Measurements from ENCODE around the gene STARD7.
A peak's percentile ranks its signal among the peaks of the same experiment; 100 is the strongest.
"Not testable (repeated sequence)": the region's sequence is repeated elsewhere in the genome, so short reads cannot be mapped to it uniquely, and the experiment has no call there.

STARD7 gene

DNA sequence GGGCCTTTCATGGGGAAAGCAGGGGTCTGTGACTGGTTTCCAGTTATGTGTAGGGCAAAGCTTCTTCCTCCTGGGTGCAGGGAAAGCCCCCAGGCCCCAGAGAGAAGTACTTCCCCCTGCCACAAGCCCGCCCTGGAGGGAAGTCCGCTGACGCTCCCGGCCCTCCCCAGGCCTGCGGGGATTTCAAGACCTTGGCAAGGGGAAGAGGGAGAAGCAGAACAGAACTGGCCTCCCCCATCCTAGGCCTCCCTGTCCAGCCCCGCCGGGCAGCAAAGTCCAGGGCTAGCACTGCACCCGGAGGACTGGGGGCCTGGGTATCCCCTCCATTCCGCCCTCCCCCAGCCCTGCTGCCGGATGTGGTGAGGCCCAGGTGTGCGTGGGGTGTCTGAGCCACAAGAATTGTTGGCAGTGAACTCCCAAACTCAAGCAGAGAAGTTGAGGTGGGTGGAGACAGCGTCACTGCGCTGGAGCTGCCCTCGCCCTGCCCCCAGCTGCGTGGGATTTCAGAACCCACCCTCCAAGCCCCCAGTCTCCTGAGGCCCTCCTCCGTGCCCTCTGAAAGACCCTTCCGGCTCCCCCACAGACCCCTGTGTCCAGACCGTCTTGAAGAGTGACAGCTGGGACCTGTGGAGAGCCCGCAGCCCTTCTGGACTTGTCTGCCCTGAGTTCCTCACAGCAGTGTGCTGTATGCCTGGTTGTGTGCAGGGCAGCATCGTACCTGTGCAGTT lies 62.3 kb downstream of the STARD7 start:
- peak; percentile 92 for DNase-seq

- no peak for DNase-seq
Observed at GRCh38 chr2:96145848-96146152, 62.8 kb downstream of the STARD7 start.

- peak; percentile 98 for DNase-seq
Observed at GRCh38 chr2:96145036-96145847, 63.4 kb downstream of the STARD7 start, which contains the start of gene DUSP2. Gene DUSP2 (minus strand): TSS chr2:96145440. CDS start chr2:96145354, 86 bp downstream.

GRCh38 chr2:96144481-96145035 lies 64.1 kb downstream of the STARD7 start:
- peak; percentile 80 for DNase-seq

DNA sequence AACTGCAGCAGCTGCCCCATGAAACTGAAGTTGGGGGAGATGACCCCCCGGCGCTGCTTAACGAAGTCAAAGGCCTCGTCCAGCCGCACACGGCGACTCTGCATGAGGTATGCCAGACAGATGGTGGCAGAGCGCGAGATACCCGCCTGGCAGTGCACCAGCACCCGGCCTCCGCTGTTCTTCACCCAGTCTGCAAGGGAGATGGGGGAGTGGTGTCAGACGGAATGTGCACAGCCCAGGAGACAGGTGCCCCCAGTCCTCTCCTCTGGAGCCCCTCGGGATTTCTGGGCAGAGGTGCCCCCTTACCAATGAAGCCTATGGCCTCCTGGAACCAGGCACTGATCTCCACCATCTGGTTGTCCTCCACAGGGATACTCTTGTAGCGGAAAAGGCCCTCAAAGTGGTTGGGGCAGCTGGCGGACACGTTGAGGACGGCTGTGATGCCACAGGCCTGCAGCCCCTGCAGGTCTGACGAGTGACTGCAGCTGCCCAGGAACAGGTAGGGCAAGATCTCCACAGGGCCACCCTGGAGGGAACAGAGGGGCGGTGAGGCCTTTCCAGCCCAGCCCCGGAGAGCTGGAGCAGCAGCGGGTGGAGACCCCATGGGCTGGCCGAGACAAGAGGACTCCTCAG lies 64.7 kb downstream of the STARD7 start:
- DNase-seq: peak; percentile 80

GRCh38 chr2:96143231-96143847 lies 65.3 kb downstream of the STARD7 start:
- no peak for DNase-seq

GRCh38 chr2:96142217-96143113 lies 66.2 kb downstream of the STARD7 start:
- DNase-seq: peak; percentile 94

DNA sequence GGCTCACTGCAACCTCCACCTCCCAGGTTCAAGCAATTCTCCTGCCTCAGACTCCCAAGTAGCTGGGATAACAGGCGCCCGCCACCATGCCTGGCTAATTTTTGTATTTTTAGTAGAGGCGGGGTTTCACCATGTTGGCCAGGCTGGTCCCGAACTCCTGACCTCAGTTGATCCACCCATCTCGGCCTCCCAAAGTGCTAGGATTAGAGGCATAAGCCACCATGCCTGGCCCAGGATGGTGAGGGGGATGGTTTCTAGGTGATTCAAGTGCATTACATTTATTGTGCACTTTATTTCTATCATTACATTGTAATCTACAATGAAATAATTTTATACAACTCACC lies 67.0 kb downstream of the STARD7 start:
- DNase-seq: not testable (repeated sequence)

GRCh38 chr2:96140941-96141623 lies 67.5 kb downstream of the STARD7 start:
- DNase-seq: no peak

GRCh38 chr2:96139181-96139758 lies 69.4 kb downstream of the STARD7 start:
- DNase-seq: no peak

- DNase-seq: peak; percentile 81
Observed at GRCh38 chr2:96138179-96139145, 70.2 kb downstream of the STARD7 start, which contains the start of gene ASTL. Gene ASTL (minus strand): TSS chr2:96138502. CDS start chr2:96138436, 66 bp downstream.

DNA sequence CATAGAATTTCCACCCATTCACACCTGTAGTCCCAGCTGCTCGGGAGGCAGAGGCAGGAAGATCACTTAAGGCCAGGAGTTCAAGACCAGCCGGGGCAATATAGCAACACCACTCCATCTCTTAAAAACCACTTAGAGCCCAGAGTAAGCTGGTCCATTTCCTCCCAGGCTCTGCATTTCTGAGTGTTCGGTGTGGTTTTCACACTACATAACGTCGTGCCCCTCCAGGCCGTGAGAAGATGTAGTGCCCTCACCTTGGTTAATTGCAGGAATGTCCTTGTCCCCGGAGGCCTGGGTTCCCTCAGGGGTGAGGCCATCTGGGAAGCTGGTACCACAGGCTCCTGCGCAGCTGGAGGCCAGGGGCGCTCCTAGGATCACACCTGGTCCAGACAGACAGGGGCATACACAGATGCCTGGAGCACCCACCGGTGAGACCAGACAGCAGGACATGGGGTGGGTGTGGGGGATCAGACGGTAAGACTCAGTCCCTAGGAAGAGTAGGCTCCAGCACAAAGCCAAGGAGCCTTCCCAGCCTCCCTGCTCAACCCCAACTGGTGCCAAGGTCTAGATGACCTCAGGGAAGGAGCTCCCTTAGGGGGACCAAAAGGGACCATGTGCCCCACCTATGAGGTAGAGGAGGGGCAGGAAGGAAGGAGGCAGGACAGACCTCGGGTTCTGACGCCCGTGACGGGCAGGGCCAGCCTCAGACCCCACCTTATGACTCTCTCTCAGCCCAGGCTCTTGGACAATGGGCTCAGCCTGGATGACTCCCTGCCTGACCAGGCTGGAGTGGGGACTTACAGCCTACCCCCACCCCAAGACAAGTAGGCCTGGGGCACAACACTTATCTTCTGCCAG lies 71.1 kb downstream of the STARD7 start:
- no peak for DNase-seq

DNA sequence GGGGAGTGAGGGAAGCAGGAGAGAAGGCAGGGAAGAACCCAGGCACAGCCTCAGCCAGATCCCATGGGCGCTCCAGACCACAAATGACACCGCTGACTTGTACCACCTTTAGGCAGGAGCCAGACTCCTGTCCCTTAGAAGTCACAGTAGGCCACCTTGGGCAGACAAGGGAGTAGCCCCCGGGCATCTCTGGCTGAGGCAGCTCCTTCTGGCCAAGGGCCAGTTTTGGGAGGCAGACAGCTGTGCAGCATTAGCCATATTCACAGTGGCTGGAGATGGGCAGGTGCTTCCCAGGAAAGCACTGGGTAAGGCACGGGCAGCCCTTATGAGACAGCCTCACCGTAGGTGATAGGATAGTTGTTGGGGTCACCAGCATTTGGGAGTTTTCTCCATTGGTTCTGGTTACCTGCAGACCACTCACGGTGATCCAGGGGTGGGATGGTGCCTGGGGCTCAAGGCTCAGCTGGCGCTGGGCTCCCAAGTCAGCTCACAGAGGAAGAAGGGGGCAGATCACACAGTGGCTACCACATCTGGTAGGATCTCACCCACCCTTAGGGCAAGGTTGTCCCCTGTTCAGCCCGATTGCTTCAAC lies 72.4 kb downstream of the STARD7 start:
- DNase-seq: no peak

GRCh38 chr2:96135621-96136020 lies 73.0 kb downstream of the STARD7 start:
- no peak for DNase-seq

DNA sequence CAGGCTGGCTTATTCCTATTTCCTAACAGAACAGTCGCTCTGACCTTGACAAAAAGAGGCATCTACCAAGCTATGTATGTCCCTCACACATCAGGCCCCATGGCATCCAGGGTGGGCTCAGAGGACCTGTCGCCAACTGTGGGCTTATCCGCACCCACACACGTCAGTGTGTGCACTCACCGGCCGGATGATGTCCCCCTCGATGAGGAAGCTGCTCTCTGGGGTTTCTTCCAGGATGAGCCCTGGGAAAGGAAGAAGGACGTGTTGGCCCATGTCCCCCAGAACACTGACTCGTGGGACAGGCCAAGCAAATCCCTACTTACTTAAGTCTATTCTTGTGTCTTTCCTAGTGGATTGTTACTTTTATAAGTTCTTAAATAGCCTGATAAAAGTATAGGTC lies 73.5 kb downstream of the STARD7 start:
- DNase-seq: no peak

Data from activated CD8-positive, alpha-beta memory T cell treated with anti-CD3 and anti-CD28 coated beads, Interleukin-2, amount 50 U/mL, for 48 hours (primary cell).